HepG2 (cell line): ENCODE data around the gene FAM117B.
"Not testable (repeated sequence)": the region's sequence is repeated elsewhere in the genome, so short reads cannot be mapped to it uniquely, and the experiment has no call there.

Experiments
- CHD2 ChIP-seq: IDR thresholded peaks from 2 replicates; pipeline ENCODE4 v1.6.1; 2011; ENCODE audit warnings: low read depth, low read length, improper control_type of control experiment
- CTCF ChIP-seq: sonication (generic); formaldehyde crosslinking; IDR thresholded peaks from 2 replicates; pipeline ENCODE4 v1.5.0; 2020; ENCODE audit warnings: mild to moderate bottlenecking, missing genetic modification reagents, moderate library complexity
- KDM3A ChIP-seq: IDR thresholded peaks from 2 replicates; pipeline ENCODE4 v1.6.1; 2018; ENCODE audit warnings: low read depth, missing compliant biosample characterization
- PREB ChIP-seq: sonication (generic); formaldehyde crosslinking; IDR thresholded peaks from 2 replicates; pipeline ENCODE4 v1.4.0; 2020; ENCODE audit warnings: missing genetic modification reagents
- ZHX1 ChIP-seq: sonication (generic); formaldehyde crosslinking; IDR thresholded peaks from 2 replicates; pipeline ENCODE4 v1.8.1; 2022; ENCODE audit warnings: low read depth, mild to moderate bottlenecking, missing genetic modification reagents
- ZNF142 ChIP-seq: sonication (generic); formaldehyde crosslinking; IDR thresholded peaks from 2 replicates; pipeline ENCODE4 v1.4.0; 2020; ENCODE audit warnings: missing genetic modification reagents

- TF ChIP-seq KDM3A (CRISPR knock-in tag); ZNF142 (CRISPR knock-in tag); ZHX1; PREB (CRISPR knock-in tag); CTCF (CRISPR knock-in tag); CHD2: not testable (repeated sequence)
Measured at GRCh38 chr2:202714971-202715935, 80.5 kb downstream of the FAM117B start.
